DMS79 (cell line): ENCODE data around the gene PVALEF.

ENCODE experiments used
- DNase-seq: peaks from one replicate; lab custom pipeline; 2025; lab: John Stamatoyannopoulos, UW

The PVALEF gene

GRCh38 chr17:81128774-81129173, 36.5 kb upstream of the PVALEF start:
- DNase-seq: no peak

GRCh38 chr17:81129289-81129688, 36.0 kb upstream of the PVALEF start:
- no peak for DNase-seq

- no peak for DNase-seq
Observed at GRCh38 chr17:81129711-81130367, 35.5 kb upstream of the PVALEF start.

DNA sequence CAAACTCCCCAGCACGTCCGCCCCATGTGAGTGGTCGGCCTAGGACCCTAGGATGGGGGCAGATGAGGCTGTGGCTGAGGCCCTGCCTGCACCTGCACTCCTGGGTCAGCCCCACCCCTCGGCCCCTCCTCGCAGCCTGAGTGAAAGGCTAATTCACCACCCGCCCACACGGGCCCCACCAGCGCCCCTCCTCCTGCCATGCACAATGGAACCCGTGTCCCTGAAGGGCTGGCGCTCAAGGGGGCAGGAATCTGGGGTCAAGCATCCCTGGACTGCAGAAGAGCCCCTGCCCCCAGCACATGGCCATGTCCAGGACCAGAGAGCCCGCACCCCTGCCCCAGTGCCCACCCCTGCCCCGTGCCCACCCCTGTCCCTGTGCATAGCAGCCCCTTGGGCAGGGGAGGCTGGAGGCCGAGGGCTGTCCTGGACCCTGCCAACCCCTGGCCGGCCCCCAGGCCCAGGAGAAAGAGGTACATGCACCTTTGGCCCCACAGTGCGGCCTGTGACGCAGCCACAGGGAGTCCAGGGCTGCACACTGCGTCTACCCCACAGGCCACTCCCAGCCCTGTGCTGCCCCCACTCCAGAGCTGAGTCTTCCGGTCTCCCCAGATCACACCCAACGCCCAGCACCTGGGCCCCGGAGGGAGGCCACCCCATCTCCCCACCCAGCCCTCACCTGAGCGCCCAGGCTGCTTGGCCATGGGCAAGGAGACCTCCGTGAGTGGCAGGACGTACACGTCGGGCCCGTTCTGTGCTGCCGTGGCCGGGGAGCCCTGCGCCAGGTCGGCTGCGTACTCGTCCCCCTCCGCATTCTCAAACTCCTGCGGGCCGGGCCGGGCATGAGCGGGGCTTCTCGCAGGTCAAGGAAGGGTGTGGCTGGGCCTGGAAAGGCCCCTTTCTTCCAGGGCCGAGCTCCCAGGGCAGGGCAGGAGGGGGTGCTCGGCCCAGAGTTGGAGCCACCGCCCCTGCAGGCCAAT, 34.6 kb upstream of the PVALEF start:
- no peak for DNase-seq

DNA sequence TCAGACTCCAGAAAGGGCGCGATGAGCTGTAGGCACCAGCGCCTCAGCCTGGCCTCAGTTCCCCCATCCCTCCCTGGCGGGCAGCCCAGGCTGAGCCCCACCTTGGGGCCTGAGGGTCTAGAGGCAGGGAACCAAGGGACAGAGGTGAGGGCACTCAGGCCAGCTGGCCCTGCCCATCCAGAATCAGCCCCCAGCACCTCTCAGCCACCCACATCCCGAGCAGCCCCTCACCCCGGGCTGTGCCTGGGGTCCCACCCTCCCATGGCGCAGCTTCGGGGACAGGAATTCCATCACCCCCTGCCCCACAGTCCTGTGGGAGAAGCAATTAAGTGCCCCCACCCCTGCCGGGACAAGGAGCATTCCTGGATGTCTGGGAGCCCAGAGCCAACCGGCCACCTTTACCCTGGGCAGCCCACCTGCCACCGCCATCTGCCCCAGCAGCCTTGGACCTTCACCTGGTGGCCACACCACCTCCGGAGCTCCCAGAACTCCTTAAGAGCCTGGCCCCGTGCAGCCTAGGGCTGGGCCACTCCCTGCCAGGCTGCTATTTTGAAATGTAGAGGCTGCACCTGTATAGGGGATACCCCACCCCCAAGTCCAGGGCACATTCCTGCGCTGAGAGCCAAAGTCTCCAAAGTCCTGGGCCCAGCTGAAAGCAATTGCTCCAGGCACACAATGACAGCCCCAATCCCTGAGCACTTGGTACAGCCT, 33.7 kb upstream of the PVALEF start:
- DNase-seq: no peak

- peak; percentile 4 for DNase-seq
Observed at GRCh38 chr17:81132197-81132540, 33.1 kb upstream of the PVALEF start.

DNA sequence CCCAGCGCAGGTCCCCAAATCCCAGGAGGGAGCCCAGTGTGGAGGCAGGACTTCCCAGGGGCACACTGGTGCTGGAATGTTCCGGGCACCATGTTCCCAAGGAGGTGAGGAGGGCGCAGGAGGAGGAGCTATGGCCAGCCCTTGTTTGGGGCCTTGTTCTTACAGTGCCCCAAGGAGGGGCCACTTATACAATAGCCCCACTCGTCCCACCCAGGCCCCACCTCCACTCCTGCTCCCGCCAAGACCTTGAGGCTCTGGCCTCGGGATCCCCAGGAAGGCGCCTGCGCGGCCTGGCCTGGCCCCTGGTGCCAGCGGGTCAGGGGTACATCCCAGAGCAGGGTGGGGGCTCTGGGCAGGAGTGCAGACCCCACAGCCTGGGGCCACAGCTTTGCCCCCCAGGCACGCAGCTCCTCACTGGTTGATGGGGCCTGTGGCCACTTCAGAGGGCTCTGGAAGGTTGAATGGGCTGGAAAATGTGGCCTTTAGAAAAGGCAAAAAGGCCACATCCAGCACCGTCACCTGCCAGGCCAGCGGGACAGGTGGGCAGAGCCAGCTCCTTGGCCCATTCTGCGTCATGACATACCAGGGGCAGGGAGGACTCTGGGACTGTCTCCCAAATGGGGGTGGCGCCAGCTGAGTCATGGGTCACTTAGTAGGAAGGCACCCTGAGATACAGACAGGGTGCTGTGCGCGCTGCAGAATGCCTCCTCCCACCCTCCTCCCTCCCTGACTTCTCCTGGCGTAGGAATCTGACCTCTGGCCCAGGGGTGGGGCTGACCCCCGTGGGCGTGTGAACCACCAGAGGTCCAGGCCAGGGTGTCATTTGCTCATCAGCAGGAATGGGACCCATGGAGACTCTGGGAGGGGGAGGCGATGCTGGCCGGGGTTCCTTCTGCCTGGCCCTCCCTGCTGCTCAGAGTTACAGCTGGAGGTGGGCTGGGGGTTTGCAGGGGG, 32.3 kb upstream of the PVALEF start:
- no peak for DNase-seq

- no peak for DNase-seq
Observed at GRCh38 chr17:81134064-81134781, 31.1 kb upstream of the PVALEF start.

DNA sequence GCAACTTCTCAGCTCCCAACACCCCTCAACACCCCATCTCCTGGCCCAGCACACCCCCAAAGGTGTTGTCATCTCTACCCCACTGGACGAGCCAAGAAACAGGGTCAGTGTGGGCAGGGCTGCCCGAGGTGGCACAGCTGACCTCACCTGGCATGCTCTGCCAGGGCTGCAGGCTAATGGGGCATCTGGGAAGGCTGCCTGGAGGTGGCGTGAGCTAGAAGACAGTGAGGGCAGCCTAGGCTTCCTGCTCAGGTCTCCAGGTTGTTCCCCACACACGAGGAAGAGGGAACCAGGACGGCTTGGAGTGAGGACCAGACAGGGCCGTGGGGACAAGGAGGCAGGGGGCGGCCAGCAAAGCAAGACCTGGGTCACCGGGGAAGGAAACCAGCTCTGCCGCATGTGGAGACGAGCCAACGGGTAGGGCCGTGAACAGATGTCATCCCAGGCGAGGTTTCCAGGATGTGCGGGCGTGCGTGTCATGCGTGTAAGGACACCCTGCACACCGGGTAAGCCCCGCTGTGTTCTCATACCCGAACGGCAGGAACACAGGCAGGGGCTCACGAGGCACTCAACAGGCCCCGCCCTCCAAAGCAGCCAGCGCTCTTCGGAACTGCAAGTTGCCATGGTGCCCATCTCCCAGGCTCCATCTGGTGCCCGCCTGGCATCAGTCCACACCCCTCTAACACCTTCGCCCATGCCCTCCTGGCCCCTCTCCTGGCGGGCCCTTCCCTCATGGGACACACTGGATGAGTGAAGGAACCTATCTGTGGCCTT, 29.6 kb upstream of the PVALEF start:
- DNase-seq: peak; percentile 52

- no peak for DNase-seq
Observed at GRCh38 chr17:81136366-81136765, 28.9 kb upstream of the PVALEF start.

DNA sequence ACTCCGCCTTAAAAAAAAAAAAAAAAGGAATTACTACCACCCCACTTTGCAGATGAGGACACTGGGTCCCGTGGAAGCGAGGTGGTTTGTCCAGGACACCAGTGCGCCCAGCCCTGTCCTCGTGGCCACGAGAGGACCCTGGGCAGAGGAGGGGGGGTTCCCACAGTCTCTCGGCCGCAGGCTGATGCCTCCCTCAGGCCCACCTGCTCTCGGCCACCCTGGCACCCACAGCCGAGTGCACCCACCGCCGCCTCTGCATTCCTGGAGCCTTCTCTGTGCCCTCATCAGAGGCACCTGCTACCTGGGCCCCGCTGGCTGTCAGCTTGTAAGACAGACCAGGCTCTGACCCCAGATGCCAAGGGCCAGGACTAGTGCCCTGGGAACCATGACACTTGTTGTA, 28.1 kb upstream of the PVALEF start:
- no peak for DNase-seq

DNA sequence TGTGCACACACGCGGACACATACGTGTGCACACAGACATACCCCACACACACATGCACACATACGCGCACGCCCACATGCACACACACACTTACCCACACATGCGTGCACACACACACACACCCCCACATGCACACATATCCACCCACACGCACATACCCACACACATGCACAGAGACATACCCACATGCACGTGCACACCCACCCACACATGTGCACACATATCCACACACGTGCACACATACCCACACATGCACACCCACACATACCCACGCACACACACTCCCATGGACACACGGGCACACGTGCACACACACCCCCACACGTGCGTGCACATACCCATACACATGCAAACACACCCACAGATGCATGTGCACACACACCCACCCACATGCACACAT, 27.2 kb upstream of the PVALEF start:
- no peak for DNase-seq

- no peak for DNase-seq
Observed at GRCh38 chr17:81138500-81138899, 26.8 kb upstream of the PVALEF start.

DNA sequence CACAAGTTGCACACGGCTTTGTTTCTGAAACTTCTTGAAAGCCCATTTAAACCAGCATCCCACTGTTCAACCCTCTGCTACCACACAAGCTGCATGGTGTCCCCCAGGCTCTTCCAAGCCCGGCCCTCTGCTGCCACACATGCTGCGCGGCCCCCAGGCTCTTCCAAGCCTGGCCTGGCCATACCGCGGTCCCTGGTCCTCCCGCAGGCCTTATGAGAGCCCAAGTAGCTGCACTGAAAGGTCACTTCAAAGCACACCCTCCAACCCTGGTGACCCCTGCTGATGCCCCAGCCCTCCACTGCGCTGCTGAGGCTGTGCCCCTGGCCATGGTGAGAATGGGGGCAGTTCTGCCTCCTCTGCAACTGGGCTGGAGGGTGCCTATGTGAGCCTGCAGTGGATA, 25.9 kb upstream of the PVALEF start:
- no peak for DNase-seq

DNA sequence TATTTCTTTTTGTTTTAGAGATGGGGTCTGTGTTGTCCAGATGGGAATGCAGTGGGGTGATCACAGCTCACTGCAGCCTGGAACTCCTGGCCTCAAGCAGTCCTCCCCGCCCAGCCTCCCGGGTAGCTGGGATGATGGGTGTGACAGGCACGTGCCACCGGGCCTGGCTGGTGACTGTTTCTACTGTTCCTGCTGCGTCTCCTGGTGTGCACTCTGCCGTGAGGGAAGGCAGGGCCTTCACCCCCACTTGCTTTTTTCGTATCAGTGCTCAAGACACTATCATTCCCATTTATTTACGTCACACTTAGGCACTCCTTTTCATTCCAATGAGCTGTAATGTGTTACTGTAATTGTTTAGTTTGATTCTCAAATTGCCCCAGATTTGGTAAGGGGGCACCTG, 25.3 kb upstream of the PVALEF start:
- DNase-seq: no peak

GRCh38 chr17:81140695-81141094, 24.6 kb upstream of the PVALEF start:
- no peak for DNase-seq

DNA sequence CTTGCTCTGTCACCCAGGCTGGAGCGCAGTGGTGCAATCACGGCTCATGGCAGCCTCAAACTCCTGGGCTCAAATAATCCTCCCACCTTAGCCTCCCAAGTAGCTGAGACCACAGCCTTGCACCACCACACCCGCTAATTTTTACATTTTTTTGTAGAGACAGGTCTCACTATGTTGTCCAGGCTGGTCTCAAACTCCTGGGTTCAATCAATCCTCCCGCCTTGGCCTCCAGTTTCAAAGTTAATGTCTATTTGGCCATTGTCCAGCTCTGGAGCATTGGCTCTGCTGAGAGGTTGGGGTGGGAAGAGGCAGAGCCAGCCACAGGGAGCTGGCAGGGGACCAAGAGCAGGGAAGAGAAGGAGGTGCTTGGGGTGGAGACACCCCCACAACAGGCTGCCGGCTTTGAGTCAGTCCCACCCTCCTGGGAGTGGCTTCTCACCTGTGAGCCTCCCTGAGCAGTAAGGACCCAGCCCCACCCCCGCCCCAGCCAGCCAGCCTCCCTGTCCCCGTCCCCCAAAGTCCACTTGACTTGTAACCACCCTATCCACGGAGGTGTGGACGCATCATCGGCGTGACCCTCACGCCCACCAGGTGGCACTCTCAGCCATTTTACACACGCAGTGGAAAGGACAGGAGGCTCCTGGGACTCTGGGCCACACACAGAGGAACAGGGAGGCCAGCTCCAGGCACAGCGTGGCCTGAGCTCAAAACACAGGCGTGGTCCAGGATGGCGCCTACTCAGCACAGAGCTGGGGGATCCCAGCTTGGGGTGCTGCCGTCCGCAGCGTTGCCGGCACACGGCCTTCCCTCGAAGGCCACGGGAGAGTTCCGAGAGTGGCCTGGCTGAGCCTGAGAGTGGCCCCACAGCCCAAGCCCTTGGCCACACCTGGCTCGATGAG, 22.8 kb upstream of the PVALEF start:
- DNase-seq: peak; percentile 75

DNA sequence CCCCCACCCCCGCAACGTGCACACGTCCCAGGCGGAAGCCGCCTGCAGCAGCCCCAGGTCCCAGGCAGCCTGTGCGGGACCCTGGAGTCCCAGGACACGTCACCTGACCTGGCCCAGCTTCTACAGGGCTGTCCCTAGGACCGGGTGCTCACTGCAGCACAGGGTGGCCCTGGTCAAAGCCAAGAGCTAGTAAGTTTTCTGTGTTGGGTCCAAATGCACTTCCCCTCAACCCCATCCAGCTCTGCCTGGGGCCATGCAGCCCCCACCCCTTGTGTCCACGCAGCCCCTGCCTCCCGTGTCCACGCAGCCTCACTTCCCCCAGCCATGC, 22.1 kb upstream of the PVALEF start:
- DNase-seq: no peak

DNA sequence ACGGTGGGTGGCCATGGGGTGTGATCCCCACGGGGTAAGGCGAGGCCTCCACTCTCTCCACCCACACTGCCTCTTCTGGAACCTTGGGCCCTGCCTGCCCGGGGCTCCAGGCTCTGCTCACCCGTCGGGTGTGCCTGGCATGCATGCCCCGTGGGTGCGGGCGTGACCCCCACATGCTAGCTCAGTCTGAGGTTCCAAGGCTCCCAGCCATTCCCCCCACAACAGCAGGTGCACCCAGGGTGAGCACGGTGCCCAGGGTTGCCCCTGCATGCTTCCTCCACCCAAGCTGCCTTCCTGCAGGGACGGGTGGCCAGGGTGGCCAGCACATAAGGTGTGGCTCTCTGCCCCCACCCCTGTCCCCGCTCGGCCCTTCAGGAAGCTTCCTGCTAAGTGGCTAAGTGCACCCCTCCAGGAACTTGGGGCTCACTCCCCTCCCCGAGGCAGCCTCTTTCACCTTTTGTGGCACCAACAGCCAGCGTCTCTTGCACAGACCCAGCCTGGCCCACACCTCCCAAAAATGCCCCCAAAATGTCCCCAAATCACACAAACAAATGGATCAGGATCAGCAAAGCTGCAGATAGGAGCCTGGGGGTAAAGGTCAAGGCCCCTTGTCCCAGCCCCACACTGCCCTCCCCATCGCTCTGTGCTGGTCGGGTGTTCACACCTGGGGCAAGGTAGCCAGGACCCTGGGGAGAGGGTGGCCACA, 21.4 kb upstream of the PVALEF start:
- DNase-seq: no peak
